SK-N-SH (cell line): ENCODE data around the gene LIX1L. TPM values are rescaled to one million over a fixed set of nuclear protein-coding genes. Genes with fewer than 3 reads are reported as not detected.

Experiments used
- CTCF ChIA-PET: fragments of 300-600, 350-600 bp; formaldehyde crosslinking; extraction: SDS; loops from one replicate; lab custom pipeline; 2021; lab: Yijun Ruan, JAX
- POLR2A ChIA-PET: fragments of 350-600 bp; sonication (Branson Sonifier 250); formaldehyde crosslinking; extraction: SDS; loops from one replicate; lab custom pipeline; 2020; ENCODE audit warnings: antibody characterized with exemption, inconsistent platforms; lab: Yijun Ruan, JAX
- DNase-seq: peaks from one replicate; pipeline ENCODE4 v3.0.0; 2012
- H2AFZ ChIP-seq: fragments of 200-600 bp; sonication (generic); 2 replicates; pipeline ENCODE4 v1.8.1; 2016; ENCODE audit warnings: antibody characterized with exemption, mild to moderate bottlenecking, low read depth
- H3F3A ChIP-seq: fragments of 200-600 bp; sonication (generic); replicated peaks from 2 replicates; pipeline ENCODE3; 2016; ENCODE audit warnings: antibody characterized with exemption, mild to moderate bottlenecking; ENCODE audit not compliant: insufficient read depth
- H3K27ac ChIP-seq, 2 experiments: fragments of 200-500 bp in 1 of 2; fragments of 200-600 bp in 1 of 2; sonication (Bioruptor generic) in 1 of 2; sonication (generic), shearing (Covaris generic) in 1 of 2; 2 replicates each; pipeline versions ENCODE4 v1.5.1 to v1.6.1; 2014 to 2016; ENCODE audit warnings: low read depth in 2 of 2, inconsistent platforms in 1 of 2, low read length in 1 of 2, mild to moderate bottlenecking in 1 of 2, mixed read lengths in 1 of 2
- H3K27me3 ChIP-seq: fragments of 200-600 bp; sonication (generic), shearing (Covaris generic); 2 replicates; pipeline ENCODE4 v1.6.1; 2016; ENCODE audit warnings: mixed run types; ENCODE audit not compliant: insufficient read depth
- H3K36me3 ChIP-seq, 2 experiments: fragments of 200-500 bp in 1 of 2; fragments of 200-600 bp in 1 of 2; sonication (Bioruptor generic) in 1 of 2; sonication (generic) in 1 of 2; replicated peaks in 1 of 2; 2 replicates each; pipeline versions ENCODE3 to v1.5.1; 2014 to 2016; ENCODE audit warnings: low read length in 1 of 2, mild to moderate bottlenecking in 1 of 2; ENCODE audit not compliant: insufficient read depth in 2 of 2, control insufficient read depth in 1 of 2
- H3K4me1 ChIP-seq, 2 experiments: fragments of 200-500 bp in 1 of 2; fragments of 200-600 bp in 1 of 2; sonication (Bioruptor generic) in 1 of 2; sonication (generic), shearing (Covaris generic) in 1 of 2; 2 replicates each; pipeline versions ENCODE4 v1.5.1 to v1.6.1; 2014 to 2016; ENCODE audit warnings: low read depth in 1 of 2, low read length in 1 of 2, mixed run types in 1 of 2; ENCODE audit not compliant: insufficient read depth in 2 of 2, control insufficient read depth in 1 of 2
- H3K4me2 ChIP-seq: fragments of 200-600 bp; sonication (generic), shearing (Covaris generic); 2 replicates; pipeline ENCODE4 v1.6.1; 2017; ENCODE audit warnings: mixed run types
- H3K4me3 ChIP-seq, 2 experiments: fragments of 200-500 bp in 1 of 2; fragments of 200-600 bp in 1 of 2; sonication (Bioruptor generic) in 1 of 2; sonication (generic), shearing (Covaris generic) in 1 of 2; 2 replicates each; pipeline versions ENCODE4 v1.5.1 to v1.8.1; 2014 to 2016; ENCODE audit warnings: low read depth in 2 of 2, inconsistent platforms in 1 of 2, low read length in 1 of 2, mild to moderate bottlenecking in 1 of 2, mixed read lengths in 1 of 2, moderate library complexity in 1 of 2
- H3K79me2 ChIP-seq: fragments of 200-600 bp; sonication (generic); 2 replicates; pipeline ENCODE4 v1.8.1; 2017; ENCODE audit warnings: mild to moderate bottlenecking; ENCODE audit not compliant: insufficient read depth
- H3K9ac ChIP-seq: fragments of 200-600 bp; sonication (generic); 2 replicates; pipeline ENCODE4 v1.6.1; 2017; ENCODE audit warnings: mixed run types
- H3K9me2 ChIP-seq: fragments of 200-600 bp; sonication (generic); 2 replicates; pipeline ENCODE4 v1.6.1; 2017; ENCODE audit warnings: mixed run types
- H3K9me3 ChIP-seq: fragments of 200-600 bp; sonication (generic); 2 replicates; pipeline ENCODE4 v1.6.1; 2017; ENCODE audit warnings: mixed run types, mild to moderate bottlenecking, moderate library complexity
- H4K20me1 ChIP-seq: fragments of 200-600 bp; sonication (generic); 2 replicates; pipeline ENCODE4 v1.6.1; 2017; ENCODE audit warnings: mild to moderate bottlenecking, mixed run types; ENCODE audit not compliant: insufficient read depth
- CHD2 ChIP-seq: fragments of 150-350 bp; IDR thresholded peaks from 2 replicates; pipeline ENCODE4 v1.6.1; 2018; ENCODE audit warnings: low read length; ENCODE audit not compliant: partially characterized antibody
- CTCF ChIP-seq: fragments of 200-600 bp; sonication (generic); IDR thresholded peaks from 2 replicates; pipeline ENCODE4 v1.6.1; 2017; ENCODE audit warnings: antibody characterized with exemption, mild to moderate bottlenecking, moderate library complexity
- EZH2phosphoT487 ChIP-seq: fragments of 200-600 bp; sonication (generic); IDR thresholded peaks from 2 replicates; pipeline ENCODE4 v1.6.1; 2017; ENCODE audit warnings: low read depth, mixed run types, mild to moderate bottlenecking, antibody characterized with exemption, moderate library complexity, borderline replicate concordance
- JUND ChIP-seq: IDR thresholded peaks from 2 replicates; pipeline ENCODE4 v1.4.0; 2012
- NRF1 ChIP-seq: IDR thresholded peaks from 2 replicates; pipeline ENCODE4 v1.6.1; 2012; ENCODE audit warnings: low read depth, mild to moderate bottlenecking, low read length
- REST ChIP-seq: IDR thresholded peaks from 2 replicates; pipeline ENCODE4 v1.6.1; 2012; ENCODE audit warnings: mild to moderate bottlenecking, low read depth, low read length, moderate library complexity
- RXRA ChIP-seq: IDR thresholded peaks from 2 replicates; pipeline ENCODE4 v1.4.0; 2012; ENCODE audit warnings: low read depth, mild to moderate bottlenecking, borderline replicate concordance
- TAF1 ChIP-seq: IDR thresholded peaks from 2 replicates; pipeline ENCODE4 v1.6.1; 2012; ENCODE audit warnings: low read depth, mild to moderate bottlenecking, low read length, moderate library complexity, borderline replicate concordance
- USF1 ChIP-seq: IDR thresholded peaks from 2 replicates; pipeline ENCODE4 v1.4.0; 2012; ENCODE audit warnings: low read depth, borderline replicate concordance
- USF2 ChIP-seq: fragments of 150-350 bp; IDR thresholded peaks from 2 replicates; pipeline ENCODE4 v1.6.1; 2017; ENCODE audit warnings: antibody characterized with exemption, low read length, low read depth, borderline replicate concordance
- ZBTB33 ChIP-seq: IDR thresholded peaks from 2 replicates; pipeline ENCODE4 v1.4.0; 2012; ENCODE audit warnings: low read depth, borderline replicate concordance
- WGBS: methylation state at CpG from one replicate; pipeline ENCODE4 v1.1.6; 2017; ENCODE audit warnings: low lambda C conversion rate; 5-methylcytosine and 5-hydroxymethylcytosine counted together
- polyA plus RNA-seq, 3 experiments: library from polyadenylated mRNA; depleted of rRNA; stranded (reverse); fragments of >200 nt; gene quantifications; 2 replicates each; pipeline ENCODE4 v1.2.3, GENCODE V29; 2012

LIX1L gene
- polyA plus RNA-seq, 1 of the 3 experiments (the other 2 are of a cell fraction): 39.1 TPM

- DNase-seq: no peak
- WGBS: 84% methylated on average over 7 of the region's 11 CpGs
- ChIA-PET CTCF (interaction anchor here (4.9 to 16.4 kb wide), 2 partner anchors 17 to 66 kb away, joined by 25 to 281 read pairs; partner anchors contain the start of gene NUDT17), POLR2A (no interaction called here)
- H4K20me1 ChIP-seq: no peaks in the 10 kb centered on the region
- no peak overlapping the region for H2AFZ ChIP-seq
- no peak overlapping the region for H3K4me3 ChIP-seq
- H3K4me2 ChIP-seq: no peak overlapping the region
- no peak overlapping the region for H3K27ac ChIP-seq
- H3K27me3 ChIP-seq: no peaks in the 10 kb centered on the region
- H3K79me2 ChIP-seq: peaks cover 6% of the 10 kb centered on the region; the same call in 1 of the 2 replicates
- peaks cover 12% of the 10 kb centered on the region for H3F3A ChIP-seq
- peaks cover 4 to 8% of the 10 kb centered on the region in 2 experiments; a peak in 2 of 4 replicates for H3K4me1 ChIP-seq
- no peak overlapping the region for H3K9ac ChIP-seq
- no peaks in the 10 kb centered on the region for H3K9me2 ChIP-seq
- H3K36me3 ChIP-seq: peaks cover 30 to 36% of the 10 kb centered on the region in 2 experiments
- TF ChIP-seq USF2 (no peak), CTCF (no peak), EZH2phosphoT487 (no peak), USF1 (no peak), CHD2 (no peak), NRF1 (no peak), TAF1 (no peak), JUND (no peak), RXRA (no peak), ZBTB33 (no peak), REST (no peak)
- no peaks in the 10 kb centered on the region for H3K9me3 ChIP-seq
These were observed 45.6 kb downstream of the LIX1L start for GRCh38 chr1:145912128-145912641.
